ENCODE results near the gene CDC16.

CDC16 gene

DNA sequence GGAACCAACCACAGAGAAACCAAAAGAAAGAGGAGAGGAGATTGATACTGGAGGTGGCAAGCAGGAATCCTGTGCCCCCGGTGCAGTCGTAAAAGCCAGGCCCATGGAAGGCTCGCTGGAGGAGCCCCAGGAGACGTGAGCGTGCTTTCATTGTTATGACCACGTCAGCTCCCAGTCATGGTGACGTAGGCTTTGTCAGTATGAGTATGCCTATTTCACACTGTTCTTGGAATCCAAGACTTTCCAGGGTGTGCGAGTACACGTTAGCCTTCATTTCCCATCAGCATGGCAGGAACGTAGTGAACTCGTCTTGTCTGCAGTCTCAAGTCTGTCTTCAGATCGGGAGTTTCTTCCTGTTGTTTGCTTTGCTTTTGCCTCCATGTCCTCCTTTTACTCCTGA is 64.2 kb downstream of the CDC16 start:
- no peaks in the 10 kb centered on the region for H3K27me3 ChIP-seq (ENCODE audit: insufficient read depth, insufficient read length)
- DNase-seq (ENCODE audit: low read depth, low spot score) = no peak
- H3K4me1 ChIP-seq (ENCODE audit: insufficient read depth, insufficient read length) = no peaks in the 10 kb centered on the region
- peaks cover 80% of the 10 kb centered on the region for H3K36me3 ChIP-seq (ENCODE audit: insufficient read depth, insufficient read length, low read length)
- no peak overlapping the region for H3K4me3 ChIP-seq (ENCODE audit: insufficient read length, low read depth)
- TF ChIP-seq SUZ12 (IDR thresholded peaks at IDR 0.05; ENCODE audit: extremely low read depth, insufficient read depth, insufficient read length) (no peak), ZNF274 (IDR thresholded peaks at IDR 0.05; ENCODE audit: low read depth, low read length) (no peak), YY1 (IDR thresholded peaks at IDR 0.05; ENCODE audit: insufficient read depth, insufficient read length) (no peak)
- H3K9ac ChIP-seq (ENCODE audit: insufficient read length, low read depth) = no peak overlapping the region
- H3K9me3 ChIP-seq (ENCODE audit: insufficient read depth, low read length) = no peaks in the 10 kb centered on the region

DNA sequence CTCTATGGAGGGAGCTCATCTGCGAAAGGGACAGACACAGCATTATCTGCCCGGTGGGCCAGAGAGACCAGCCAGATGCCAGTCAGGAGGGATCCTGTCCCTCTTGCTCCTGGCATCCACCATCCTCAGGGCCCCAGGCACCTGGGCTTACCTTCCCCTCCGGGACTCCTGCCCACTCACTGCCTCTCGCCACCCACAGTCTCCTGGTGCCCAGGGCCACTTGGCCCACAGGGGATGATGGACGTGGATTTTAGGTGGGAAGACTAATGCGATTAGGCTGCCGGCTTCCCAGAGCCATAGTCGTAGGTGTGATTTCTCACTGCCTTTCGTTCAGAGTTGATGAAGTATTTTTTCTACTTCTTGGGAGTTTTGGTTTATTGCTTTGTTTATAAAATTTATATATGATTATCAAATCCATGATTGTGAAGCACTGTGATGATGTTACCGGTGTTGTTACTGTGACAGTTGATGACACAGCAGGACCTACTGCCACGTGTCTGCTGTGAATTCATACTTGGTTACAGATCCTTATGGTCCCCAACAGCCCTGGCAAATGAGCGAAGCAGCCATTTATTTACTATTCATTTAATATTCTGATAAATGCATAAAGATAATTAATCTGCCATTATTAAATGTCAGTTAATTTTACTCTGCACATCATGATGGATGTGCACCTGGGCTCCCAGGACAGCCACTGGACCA is 65.1 kb downstream of the CDC16 start:
- Histone ChIP-seq H3K9ac (ENCODE audit: insufficient read length, low read depth) (no peak overlapping the region), H3K27me3 (ENCODE audit: insufficient read depth, insufficient read length) (no peaks in the 10 kb centered on the region), H3K4me1 (ENCODE audit: insufficient read depth, insufficient read length) (no peaks in the 10 kb centered on the region), H3K4me3 (ENCODE audit: insufficient read length, low read depth) (no peak overlapping the region), H3K36me3 (ENCODE audit: insufficient read depth, insufficient read length, low read length) (peaks cover 84% of the 10 kb centered on the region), H3K9me3 (ENCODE audit: insufficient read depth, low read length) (no peaks in the 10 kb centered on the region)
- TF ChIP-seq ZNF274 (IDR thresholded peaks at IDR 0.05; ENCODE audit: low read depth, low read length) (no peak), YY1 (IDR thresholded peaks at IDR 0.05; ENCODE audit: insufficient read depth, insufficient read length) (no peak), SUZ12 (IDR thresholded peaks at IDR 0.05; ENCODE audit: extremely low read depth, insufficient read depth, insufficient read length) (no peak)
- DNase-seq (ENCODE audit: low read depth, low spot score) = no peak

DNA sequence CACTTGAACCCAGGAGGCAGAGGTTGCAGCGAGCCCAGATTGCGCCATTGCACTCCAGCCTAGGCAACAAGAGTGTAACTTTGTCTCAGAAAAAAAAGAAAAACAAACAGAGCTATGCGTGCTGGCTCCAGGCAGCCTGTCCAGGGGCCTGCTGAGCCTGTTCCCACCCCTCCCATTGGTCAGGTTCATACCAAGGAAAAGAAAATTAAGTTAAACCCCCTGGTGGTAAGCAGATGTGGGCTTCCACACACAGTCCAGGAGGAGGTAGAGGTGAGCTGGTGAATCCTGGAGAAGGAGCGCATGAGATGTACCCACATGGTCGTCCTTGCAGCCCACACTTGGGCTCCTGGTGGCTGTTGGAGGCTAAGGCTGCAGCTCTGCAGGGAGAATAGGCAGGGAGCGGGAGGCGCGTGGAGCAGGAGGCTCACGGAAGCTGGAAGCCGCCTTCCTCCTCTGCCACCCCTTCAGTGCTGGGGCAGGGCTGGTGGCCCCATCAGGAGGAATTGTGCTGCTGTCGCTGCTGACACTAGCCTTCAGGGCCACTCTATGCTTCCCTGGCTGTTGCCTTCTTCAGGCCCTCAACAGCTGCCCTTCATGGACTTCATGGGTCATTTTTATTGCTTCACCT is 69.1 kb downstream of the CDC16 start:
- Histone ChIP-seq H3K9ac (ENCODE audit: insufficient read length, low read depth) (no peak overlapping the region), H3K4me3 (ENCODE audit: insufficient read length, low read depth) (no peak overlapping the region), H3K36me3 (ENCODE audit: insufficient read depth, insufficient read length, low read length) (peaks cover 68% of the 10 kb centered on the region), H3K9me3 (ENCODE audit: insufficient read depth, low read length) (no peaks in the 10 kb centered on the region), H3K27me3 (ENCODE audit: insufficient read depth, insufficient read length) (no peaks in the 10 kb centered on the region), H3K4me1 (ENCODE audit: insufficient read depth, insufficient read length) (no peaks in the 10 kb centered on the region)
- DNase-seq (ENCODE audit: low read depth, low spot score) = no peak
- TF ChIP-seq YY1 (IDR thresholded peaks at IDR 0.05; ENCODE audit: insufficient read depth, insufficient read length) (no peak), ZNF274 (IDR thresholded peaks at IDR 0.05; ENCODE audit: low read depth, low read length) (no peak), SUZ12 (IDR thresholded peaks at IDR 0.05; ENCODE audit: extremely low read depth, insufficient read depth, insufficient read length) (no peak)

DNA sequence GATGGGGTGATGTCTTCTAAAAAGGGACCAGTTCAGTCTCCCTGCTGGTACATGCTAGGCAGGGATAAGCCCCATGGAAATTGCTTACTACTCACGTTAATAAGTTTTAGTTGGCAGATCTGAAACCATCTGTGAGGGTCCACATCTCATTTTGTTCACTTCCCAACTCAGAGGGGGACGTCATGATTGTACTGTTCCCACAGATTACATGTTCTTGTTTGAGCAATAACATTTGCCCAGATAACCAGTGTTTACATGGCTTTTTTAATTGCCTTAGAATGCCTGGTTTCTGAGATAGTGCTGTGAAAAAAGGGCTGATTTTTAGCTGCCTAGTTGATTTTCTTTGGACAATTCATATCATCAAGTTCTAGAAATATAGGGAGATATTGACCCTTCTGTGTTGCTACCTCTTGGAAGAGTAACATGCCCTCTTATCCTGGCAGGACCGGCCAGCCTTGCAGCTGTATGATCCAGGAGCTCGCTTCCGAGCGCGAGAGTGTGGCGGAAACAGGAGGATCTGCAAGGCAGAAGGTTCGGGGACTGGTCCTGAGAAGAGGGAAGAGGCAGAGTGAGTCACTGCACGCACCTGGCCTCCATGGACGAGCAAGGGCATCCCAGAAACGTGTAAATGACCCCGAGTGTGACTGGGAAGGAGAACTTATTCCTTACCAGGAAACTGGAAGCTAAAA is 69.8 kb downstream of the CDC16 start:
- H3K9me3 ChIP-seq (ENCODE audit: insufficient read depth, low read length) = no peaks in the 10 kb centered on the region
- H3K4me1 ChIP-seq (ENCODE audit: insufficient read depth, insufficient read length) = no peaks in the 10 kb centered on the region
- no peak for DNase-seq (ENCODE audit: low read depth, low spot score)
- TF ChIP-seq YY1 (IDR thresholded peaks at IDR 0.05; ENCODE audit: insufficient read depth, insufficient read length) = no peak
- no peak for TF ChIP-seq ZNF274 (IDR thresholded peaks at IDR 0.05; ENCODE audit: low read depth, low read length)
- TF ChIP-seq SUZ12 (IDR thresholded peaks at IDR 0.05; ENCODE audit: extremely low read depth, insufficient read depth, insufficient read length) = no peak
- no peak overlapping the region for H3K4me3 ChIP-seq (ENCODE audit: insufficient read length, low read depth)
- H3K36me3 ChIP-seq (ENCODE audit: insufficient read depth, insufficient read length, low read length) = peaks cover 62% of the 10 kb centered on the region
- H3K9ac ChIP-seq (ENCODE audit: insufficient read length, low read depth) = no peak overlapping the region
- H3K27me3 ChIP-seq (ENCODE audit: insufficient read depth, insufficient read length) = no peaks in the 10 kb centered on the region

DNA sequence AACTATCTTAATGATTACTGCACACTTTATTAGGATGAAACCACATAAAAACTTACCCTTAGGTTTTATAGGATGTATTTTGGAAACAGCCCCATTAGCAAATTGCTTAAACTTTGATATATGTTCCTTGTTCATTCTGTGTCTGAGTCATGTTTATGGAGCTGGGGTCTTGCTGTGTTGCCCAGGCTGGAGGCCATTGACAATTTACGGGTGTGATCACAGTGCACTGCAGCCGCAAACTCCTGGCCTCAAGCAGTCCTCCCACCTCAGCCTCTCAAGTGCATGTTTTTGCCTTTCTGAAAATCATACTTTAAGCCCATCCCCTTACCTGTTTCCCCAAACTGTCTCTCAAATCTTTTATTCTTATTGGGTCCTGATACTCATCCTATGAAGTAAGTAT is 74.4 kb downstream of the CDC16 start:
- peaks cover 24% of the 10 kb centered on the region for H3K36me3 ChIP-seq (ENCODE audit: insufficient read depth, insufficient read length, low read length)
- no peaks in the 10 kb centered on the region for H3K4me1 ChIP-seq (ENCODE audit: insufficient read depth, insufficient read length)
- no peak for DNase-seq (ENCODE audit: low read depth, low spot score)
- H3K27me3 ChIP-seq (ENCODE audit: insufficient read depth, insufficient read length) = no peaks in the 10 kb centered on the region
- no peak overlapping the region for H3K4me3 ChIP-seq (ENCODE audit: insufficient read length, low read depth)
- H3K9ac ChIP-seq (ENCODE audit: insufficient read length, low read depth) = no peak overlapping the region
- TF ChIP-seq YY1 (IDR thresholded peaks at IDR 0.05; ENCODE audit: insufficient read depth, insufficient read length) (no peak), SUZ12 (IDR thresholded peaks at IDR 0.05; ENCODE audit: extremely low read depth, insufficient read depth, insufficient read length) (no peak), ZNF274 (IDR thresholded peaks at IDR 0.05; ENCODE audit: low read depth, low read length) (no peak)
- H3K9me3 ChIP-seq (ENCODE audit: insufficient read depth, low read length) = no peaks in the 10 kb centered on the region

DNA sequence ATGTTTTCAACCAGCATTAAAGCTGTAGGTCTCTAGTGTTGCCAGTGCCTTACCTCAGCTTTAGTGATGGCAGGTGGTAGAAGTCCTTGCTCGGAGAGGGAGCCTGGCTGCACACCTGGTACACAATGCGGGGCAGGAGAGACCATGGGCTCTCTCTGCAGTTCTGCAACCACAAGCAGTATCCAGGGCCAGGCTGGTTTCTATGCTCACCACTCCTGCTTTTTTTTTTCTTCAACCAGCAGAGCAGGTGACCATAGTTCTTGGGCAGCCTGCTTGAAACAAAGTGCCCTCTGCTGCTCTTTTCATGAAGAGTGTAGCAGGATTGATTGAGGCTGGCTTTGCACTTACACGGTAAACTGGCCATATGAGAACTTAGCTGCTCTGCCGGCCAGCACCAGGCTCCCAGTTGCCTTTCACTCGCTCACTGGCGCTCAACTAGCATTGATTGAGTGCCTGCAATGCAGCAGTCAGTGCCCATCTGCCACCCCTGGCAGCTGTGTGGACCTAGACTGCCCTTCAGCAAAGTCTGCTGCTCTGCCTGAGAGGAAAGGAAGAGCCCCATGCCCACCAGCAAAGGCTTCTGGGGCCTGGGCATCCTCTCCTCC is 75.2 kb downstream of the CDC16 start:
- Histone ChIP-seq H3K27me3 (ENCODE audit: insufficient read depth, insufficient read length) (no peaks in the 10 kb centered on the region), H3K4me1 (ENCODE audit: insufficient read depth, insufficient read length) (no peaks in the 10 kb centered on the region), H3K9ac (ENCODE audit: insufficient read length, low read depth) (no peak overlapping the region), H3K9me3 (ENCODE audit: insufficient read depth, low read length) (no peaks in the 10 kb centered on the region), H3K4me3 (ENCODE audit: insufficient read length, low read depth) (no peak overlapping the region), H3K36me3 (ENCODE audit: insufficient read depth, insufficient read length, low read length) (peaks cover 17% of the 10 kb centered on the region)
- TF ChIP-seq ZNF274 (IDR thresholded peaks at IDR 0.05; ENCODE audit: low read depth, low read length) (no peak), YY1 (IDR thresholded peaks at IDR 0.05; ENCODE audit: insufficient read depth, insufficient read length) (no peak), SUZ12 (IDR thresholded peaks at IDR 0.05; ENCODE audit: extremely low read depth, insufficient read depth, insufficient read length) (no peak)
- DNase-seq (ENCODE audit: low read depth, low spot score) = no peak

DNA sequence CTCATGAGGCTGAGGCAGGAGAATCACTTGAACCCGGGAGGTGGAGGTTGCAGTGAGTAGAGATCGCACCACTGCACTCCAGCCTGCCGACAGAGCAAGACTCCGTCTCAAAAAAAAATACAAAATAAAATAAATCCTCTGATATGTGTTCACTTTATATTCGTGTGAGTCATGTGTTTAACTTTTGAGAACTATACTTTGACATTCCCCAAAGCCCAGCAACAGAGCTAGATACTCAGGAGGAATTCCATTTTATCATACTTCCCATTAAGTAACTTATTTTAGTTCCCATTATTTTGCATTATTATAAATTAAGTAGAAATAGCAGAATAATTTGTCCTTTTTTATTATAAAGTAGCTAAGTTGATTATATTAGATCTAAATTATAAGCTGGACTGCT is 76.3 kb downstream of the CDC16 start:
- no peaks in the 10 kb centered on the region for H3K4me1 ChIP-seq (ENCODE audit: insufficient read depth, insufficient read length)
- no peaks in the 10 kb centered on the region for H3K9me3 ChIP-seq (ENCODE audit: insufficient read depth, low read length)
- H3K9ac ChIP-seq (ENCODE audit: insufficient read length, low read depth) = no peak overlapping the region
- TF ChIP-seq ZNF274 (IDR thresholded peaks at IDR 0.05; ENCODE audit: low read depth, low read length) (no peak), YY1 (IDR thresholded peaks at IDR 0.05; ENCODE audit: insufficient read depth, insufficient read length) (no peak), SUZ12 (IDR thresholded peaks at IDR 0.05; ENCODE audit: extremely low read depth, insufficient read depth, insufficient read length) (no peak)
- DNase-seq (ENCODE audit: low read depth, low spot score) = no peak
- H3K27me3 ChIP-seq (ENCODE audit: insufficient read depth, insufficient read length) = no peaks in the 10 kb centered on the region
- H3K36me3 ChIP-seq (ENCODE audit: insufficient read depth, insufficient read length, low read length) = peaks cover 13% of the 10 kb centered on the region
- no peak overlapping the region for H3K4me3 ChIP-seq (ENCODE audit: insufficient read length, low read depth)

Data from NT2/D1 (cell line).